ENCODE measurements around the gene ZNF532.

Gene ZNF532

GRCh38 chr18:58952858-58953257 is 88.2 kb downstream of the ZNF532 start:
- no peaks in the 10 kb centered on the region for H3K4me1 ChIP-seq (ENCODE audit: insufficient read depth, low read length, poor library complexity, severe bottlenecking)
- no peaks in the 10 kb centered on the region for H3K79me2 ChIP-seq (ENCODE audit: insufficient read depth, low read length)
- no peak overlapping the region for H2AFZ ChIP-seq (ENCODE audit: low read length)
- no peaks in the 10 kb centered on the region for H3K27me3 ChIP-seq (ENCODE audit: insufficient read depth, low read length, poor library complexity, severe bottlenecking)
- no peaks in the 10 kb centered on the region for H3F3A ChIP-seq (ENCODE audit: low read depth)
- H3K9me3 ChIP-seq (ENCODE audit: insufficient read depth, low read depth, low read length): no peaks in the 10 kb centered on the region
- H4K20me1 ChIP-seq (ENCODE audit: insufficient read depth, low read length, poor library complexity, severe bottlenecking): no peaks in the 10 kb centered on the region
- H3K9me2 ChIP-seq (replicated peaks; ENCODE audit: low read depth, low read length): no peaks in the 10 kb centered on the region
- H3K4me3 ChIP-seq (ENCODE audit: low read length, poor library complexity, severe bottlenecking): no peak overlapping the region
- H3K36me3 ChIP-seq (ENCODE audit: insufficient read depth, low read length): no peaks in the 10 kb centered on the region
- TF ChIP-seq CTCF (conservative IDR thresholded peaks at IDR 0.05; ENCODE audit: low read length) (no peak), EZH2phosphoT487 (IDR thresholded peaks at IDR 0.05; ENCODE audit: borderline replicate concordance) (no peak)
- H3K4me2 ChIP-seq (ENCODE audit: low read depth, low read length, poor library complexity, severe bottlenecking): no peak overlapping the region
- H3K9ac ChIP-seq (ENCODE audit: low read depth, low read length, poor library complexity, severe bottlenecking): no peak overlapping the region

GRCh38 chr18:58953627-58954026 is 89.0 kb downstream of the ZNF532 start:
- no peaks in the 10 kb centered on the region for H3K36me3 ChIP-seq (ENCODE audit: insufficient read depth, low read length)
- H3F3A ChIP-seq (ENCODE audit: low read depth): no peaks in the 10 kb centered on the region
- no peaks in the 10 kb centered on the region for H3K9me2 ChIP-seq (replicated peaks; ENCODE audit: low read depth, low read length)
- no peaks in the 10 kb centered on the region for H3K79me2 ChIP-seq (ENCODE audit: insufficient read depth, low read length)
- H2AFZ ChIP-seq (ENCODE audit: low read length): no peak overlapping the region
- H3K4me3 ChIP-seq (ENCODE audit: low read length, poor library complexity, severe bottlenecking): no peak overlapping the region
- no peaks in the 10 kb centered on the region for H4K20me1 ChIP-seq (ENCODE audit: insufficient read depth, low read length, poor library complexity, severe bottlenecking)
- no peak overlapping the region for H3K9ac ChIP-seq (ENCODE audit: low read depth, low read length, poor library complexity, severe bottlenecking)
- H3K4me1 ChIP-seq (ENCODE audit: insufficient read depth, low read length, poor library complexity, severe bottlenecking): no peaks in the 10 kb centered on the region
- TF ChIP-seq EZH2phosphoT487 (IDR thresholded peaks at IDR 0.05; ENCODE audit: borderline replicate concordance) (no peak), CTCF (conservative IDR thresholded peaks at IDR 0.05; ENCODE audit: low read length) (no peak)
- H3K27me3 ChIP-seq (ENCODE audit: insufficient read depth, low read length, poor library complexity, severe bottlenecking): no peaks in the 10 kb centered on the region
- no peak overlapping the region for H3K4me2 ChIP-seq (ENCODE audit: low read depth, low read length, poor library complexity, severe bottlenecking)
- H3K9me3 ChIP-seq (ENCODE audit: insufficient read depth, low read depth, low read length): no peaks in the 10 kb centered on the region

GRCh38 chr18:58955001-58955400 is 90.3 kb downstream of the ZNF532 start:
- Histone ChIP-seq H3K4me2 (ENCODE audit: low read depth, low read length, poor library complexity, severe bottlenecking) (no peak overlapping the region), H3F3A (ENCODE audit: low read depth) (no peaks in the 10 kb centered on the region), H3K9me3 (ENCODE audit: insufficient read depth, low read depth, low read length) (no peaks in the 10 kb centered on the region), H4K20me1 (ENCODE audit: insufficient read depth, low read length, poor library complexity, severe bottlenecking) (no peaks in the 10 kb centered on the region), H3K9ac (ENCODE audit: low read depth, low read length, poor library complexity, severe bottlenecking) (no peak overlapping the region), H3K4me1 (ENCODE audit: insufficient read depth, low read length, poor library complexity, severe bottlenecking) (no peaks in the 10 kb centered on the region), H3K9me2 (replicated peaks; ENCODE audit: low read depth, low read length) (no peaks in the 10 kb centered on the region), H3K79me2 (ENCODE audit: insufficient read depth, low read length) (no peaks in the 10 kb centered on the region), H3K4me3 (ENCODE audit: low read length, poor library complexity, severe bottlenecking) (no peak overlapping the region), H3K36me3 (ENCODE audit: insufficient read depth, low read length) (no peaks in the 10 kb centered on the region), H2AFZ (ENCODE audit: low read length) (no peak overlapping the region), H3K27me3 (ENCODE audit: insufficient read depth, low read length, poor library complexity, severe bottlenecking) (no peaks in the 10 kb centered on the region)
- TF ChIP-seq CTCF (conservative IDR thresholded peaks at IDR 0.05; ENCODE audit: low read length): no peak
- no peak for TF ChIP-seq EZH2phosphoT487 (IDR thresholded peaks at IDR 0.05; ENCODE audit: borderline replicate concordance)
